Adipocyte (in vitro differentiated cells): ENCODE data around the gene UNC5B.

Experiments used
- DNase-seq: peaks from one replicate; pipeline ENCODE4 v3.0.0-alpha.2; 2015; ENCODE audit warnings: low read depth
- H3K27me3 ChIP-seq: replicated peaks from 2 replicates; pipeline ENCODE4 v1.7.0; 2013; ENCODE audit warnings: mild to moderate bottlenecking, low read length, moderate library complexity; ENCODE audit not compliant: control insufficient read depth, insufficient read depth
- H3K36me3 ChIP-seq: 2 replicates; pipeline ENCODE4 v1.7.0; 2013; ENCODE audit warnings: low read length, mild to moderate bottlenecking, moderate library complexity; ENCODE audit not compliant: control insufficient read depth, insufficient read depth, severe bottlenecking
- H3K4me1 ChIP-seq: 2 replicates; pipeline ENCODE4 v1.7.0; 2013; ENCODE audit warnings: mild to moderate bottlenecking, low read length, moderate library complexity; ENCODE audit not compliant: control insufficient read depth, insufficient read depth
- H3K4me3 ChIP-seq: 2 replicates; pipeline ENCODE4 v1.7.0; 2013; ENCODE audit warnings: mild to moderate bottlenecking, low read length, moderate library complexity
- H3K9ac ChIP-seq: 2 replicates; pipeline ENCODE4 v1.7.0; 2013; ENCODE audit warnings: mild to moderate bottlenecking, low read length, moderate library complexity
- H3K9me3 ChIP-seq: 2 replicates; pipeline ENCODE4 v1.7.0; 2013; ENCODE audit warnings: mild to moderate bottlenecking, low read length, moderate library complexity; ENCODE audit not compliant: control insufficient read depth

Gene UNC5B

DNA sequence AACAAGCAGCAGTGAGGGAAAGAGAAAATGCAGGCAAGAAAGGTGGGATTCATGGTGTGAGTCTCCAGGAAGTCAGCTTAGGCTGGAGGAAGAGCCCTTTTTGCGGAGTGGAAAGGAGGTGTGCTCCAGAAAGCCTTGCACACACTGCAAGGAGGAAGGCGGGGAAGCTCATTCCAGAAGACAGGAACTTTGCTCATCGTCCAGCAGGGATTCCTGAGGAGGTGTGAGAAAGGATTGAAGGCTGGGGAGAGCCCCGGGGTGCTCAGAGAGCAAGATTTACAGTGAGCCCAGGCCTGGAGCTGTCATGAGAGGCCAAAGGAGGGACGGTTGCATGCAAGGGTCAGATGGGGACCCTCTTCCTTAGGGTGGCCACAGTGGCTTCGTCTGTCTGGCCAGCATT, 124.3 kb downstream of the UNC5B start:
- H3K36me3 ChIP-seq: peaks cover 4% of the 10 kb centered on the region
- H3K27me3 ChIP-seq: no peaks in the 10 kb centered on the region
- no peak overlapping the region for H3K9ac ChIP-seq
- H3K4me1 ChIP-seq: no peaks in the 10 kb centered on the region
- H3K9me3 ChIP-seq: no peaks in the 10 kb centered on the region
- H3K4me3 ChIP-seq: no peak overlapping the region
- DNase-seq: no peak

DNA sequence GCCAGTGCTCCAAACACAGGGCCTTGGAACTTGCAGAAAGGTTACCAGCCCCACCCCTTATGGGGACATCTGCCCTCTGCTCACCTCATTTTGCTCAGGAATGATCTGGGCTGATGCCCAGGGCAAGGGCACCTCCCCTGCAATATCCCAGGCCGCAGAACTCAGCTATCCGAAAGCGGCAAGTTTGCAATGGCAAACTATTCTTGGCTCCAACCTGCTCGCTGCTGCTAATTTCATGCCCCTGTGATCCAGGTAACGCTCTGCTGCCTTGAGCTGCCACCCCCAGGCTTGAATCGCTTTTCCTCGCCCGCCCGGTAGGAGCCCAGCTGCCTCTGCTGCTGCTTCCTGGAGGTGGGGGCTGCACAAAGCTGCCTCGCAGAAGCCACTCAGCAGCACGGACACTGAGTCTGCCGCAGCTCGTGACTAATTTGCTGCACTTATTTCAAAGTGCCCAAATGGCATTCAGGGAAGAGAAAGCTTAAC, 124.9 kb downstream of the UNC5B start:
- Histone ChIP-seq H3K4me1 (no peaks in the 10 kb centered on the region), H3K36me3 (peaks cover 4% of the 10 kb centered on the region), H3K9me3 (no peaks in the 10 kb centered on the region), H3K27me3 (no peaks in the 10 kb centered on the region), H3K9ac (no peak overlapping the region), H3K4me3 (no peak overlapping the region)
- no peak for DNase-seq

DNA sequence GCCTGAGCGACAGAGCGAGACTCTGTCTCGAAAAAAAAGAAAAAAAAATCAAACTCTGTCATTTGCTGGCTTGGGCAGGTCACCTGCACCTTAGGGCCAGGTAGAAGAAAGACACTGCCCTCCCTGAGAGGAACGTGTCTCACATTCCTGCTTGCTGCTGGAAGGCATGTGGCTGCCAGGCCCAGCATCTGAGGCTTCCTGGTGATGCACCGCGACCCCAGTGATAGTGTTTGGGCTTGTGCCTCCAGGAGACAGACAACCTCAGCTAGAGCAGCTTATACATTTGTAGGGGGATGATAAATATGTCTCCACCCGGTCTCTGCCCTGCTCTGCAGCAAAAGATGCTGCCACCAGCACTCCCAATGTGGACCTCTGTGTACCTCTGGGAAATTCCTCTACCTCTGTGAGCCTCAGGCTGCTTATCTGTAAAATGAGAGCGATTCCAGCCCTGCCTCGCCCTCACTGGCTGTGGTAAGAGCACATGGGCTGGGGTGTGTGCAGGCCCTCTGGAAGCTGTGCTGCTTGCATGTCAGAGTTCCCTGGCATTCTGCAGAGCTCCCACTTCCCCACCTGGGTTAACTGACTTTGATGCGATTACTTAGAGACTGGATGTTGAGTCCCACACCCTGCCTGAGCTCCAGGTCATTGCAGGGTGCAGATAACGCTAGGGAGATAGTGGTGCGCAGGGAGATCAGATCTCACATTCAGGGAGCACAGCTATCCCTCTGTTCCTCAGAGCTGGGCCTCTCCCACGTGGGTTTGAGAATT, 126.5 kb downstream of the UNC5B start:
- Histone ChIP-seq H3K4me3 (no peak overlapping the region), H3K27me3 (no peaks in the 10 kb centered on the region), H3K36me3 (peaks cover 4% of the 10 kb centered on the region), H3K4me1 (peaks cover 6% of the 10 kb centered on the region), H3K9me3 (no peaks in the 10 kb centered on the region), H3K9ac (no peak overlapping the region)
- no peak for DNase-seq

DNA sequence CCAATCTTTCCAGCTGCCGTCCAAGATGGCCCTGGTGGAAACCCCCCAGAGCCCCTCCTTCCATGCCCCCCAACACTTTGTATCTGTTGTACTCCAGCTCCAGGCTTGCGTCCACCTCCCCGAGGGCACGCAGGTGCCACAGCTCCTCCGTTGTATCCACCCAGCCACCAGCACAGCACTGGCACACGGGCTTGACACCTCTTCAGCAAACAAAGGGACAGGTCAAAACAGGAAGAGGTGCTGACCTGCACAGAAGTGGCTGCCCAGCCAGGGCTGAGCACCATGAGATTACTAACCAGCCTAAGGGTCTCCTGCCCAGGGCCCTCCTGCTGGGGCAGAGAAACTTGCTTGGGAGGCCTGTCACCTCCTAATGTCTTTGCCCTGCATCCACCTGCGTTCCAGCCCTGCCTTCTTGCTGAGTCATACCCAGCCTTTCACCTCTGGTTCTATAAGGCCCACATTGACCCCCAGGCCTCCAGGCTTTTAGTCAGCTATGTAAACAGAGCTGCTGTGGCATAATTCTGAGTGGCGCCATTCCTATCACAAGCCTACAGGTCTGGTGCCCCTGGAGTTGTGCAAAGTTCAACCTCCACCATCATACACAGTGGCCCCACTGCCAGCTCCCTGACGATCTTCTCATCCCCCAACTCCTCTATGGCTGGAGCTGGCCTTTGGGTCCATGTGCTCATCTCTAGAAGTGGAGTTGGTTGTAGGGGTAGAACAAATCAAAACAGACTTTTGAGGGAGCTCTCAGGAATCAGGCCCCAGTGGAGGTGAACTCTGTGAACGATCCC, 127.6 kb downstream of the UNC5B start:
- H3K4me3 ChIP-seq: no peak overlapping the region
- DNase-seq: no peak
- H3K4me1 ChIP-seq: peaks cover 6% of the 10 kb centered on the region
- no peaks in the 10 kb centered on the region for H3K9me3 ChIP-seq
- no peaks in the 10 kb centered on the region for H3K27me3 ChIP-seq
- H3K9ac ChIP-seq: no peak overlapping the region
- peaks cover 4% of the 10 kb centered on the region for H3K36me3 ChIP-seq

DNA sequence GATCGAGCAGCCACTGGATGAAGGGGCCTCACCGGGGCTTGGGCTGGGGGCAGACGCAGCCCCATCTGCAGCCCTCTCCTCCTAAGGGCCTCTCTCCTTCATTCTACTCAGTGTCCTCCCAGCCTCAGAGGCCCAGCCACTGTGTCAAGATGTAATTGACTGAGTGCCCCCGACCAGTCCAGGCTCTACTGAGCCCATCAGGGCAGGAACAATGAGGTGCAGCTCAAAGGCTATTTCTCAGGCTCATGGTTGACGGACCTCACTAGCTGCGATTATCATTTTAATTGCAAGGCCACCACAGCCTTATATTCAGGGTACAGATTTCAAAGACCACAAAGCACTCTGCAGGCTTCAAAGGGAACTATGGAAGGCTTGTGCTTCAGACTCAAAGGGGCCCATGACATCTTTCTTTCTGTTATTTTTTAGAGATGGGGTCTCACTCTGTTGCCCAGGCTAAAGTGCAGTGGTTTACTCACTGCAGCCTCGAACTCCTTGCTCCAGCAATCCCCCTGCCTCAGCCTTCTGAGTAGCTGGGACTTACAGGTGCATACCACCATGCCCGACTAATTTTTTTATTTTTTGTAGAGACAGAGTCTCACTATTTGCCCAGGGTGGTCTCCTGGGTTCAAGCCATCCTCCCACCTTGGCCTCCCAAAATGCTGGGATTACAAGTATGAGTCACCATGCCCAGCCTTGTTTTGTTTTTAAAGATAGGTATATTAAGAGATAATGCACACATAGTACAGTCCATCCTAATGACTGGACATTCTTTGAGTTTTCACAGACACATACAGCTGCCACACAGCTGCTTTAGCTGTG, 130.4 kb downstream of the UNC5B start:
- Histone ChIP-seq H3K36me3 (peaks cover 4% of the 10 kb centered on the region), H3K4me1 (peaks cover 6% of the 10 kb centered on the region), H3K27me3 (no peaks in the 10 kb centered on the region), H3K9me3 (no peaks in the 10 kb centered on the region), H3K4me3 (no peak overlapping the region), H3K9ac (no peak overlapping the region)
- DNase-seq: no peak

DNA sequence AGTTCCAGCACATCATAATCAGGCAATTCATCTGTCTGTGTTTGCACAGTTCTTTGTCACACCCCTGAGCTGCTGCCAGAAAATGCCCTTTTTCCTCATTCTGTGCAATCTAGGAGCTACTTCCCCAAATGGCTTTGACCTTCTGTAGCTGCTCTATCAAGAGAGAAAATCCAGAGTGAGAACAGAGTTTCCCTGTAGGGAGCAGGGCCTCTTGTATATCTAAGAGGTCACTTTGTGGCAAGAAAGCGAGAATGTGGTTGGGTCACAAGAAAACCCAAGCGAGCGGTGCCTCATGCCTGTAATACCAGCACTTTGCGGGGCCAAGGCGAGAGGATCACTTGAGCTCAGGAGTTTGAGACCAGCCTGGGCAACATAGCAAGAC, 131.0 kb downstream of the UNC5B start:
- Histone ChIP-seq H3K4me3 (no peak overlapping the region), H3K4me1 (peaks cover 6% of the 10 kb centered on the region), H3K27me3 (no peaks in the 10 kb centered on the region), H3K36me3 (peaks cover 4% of the 10 kb centered on the region), H3K9ac (no peak overlapping the region), H3K9me3 (no peaks in the 10 kb centered on the region)
- no peak for DNase-seq

DNA sequence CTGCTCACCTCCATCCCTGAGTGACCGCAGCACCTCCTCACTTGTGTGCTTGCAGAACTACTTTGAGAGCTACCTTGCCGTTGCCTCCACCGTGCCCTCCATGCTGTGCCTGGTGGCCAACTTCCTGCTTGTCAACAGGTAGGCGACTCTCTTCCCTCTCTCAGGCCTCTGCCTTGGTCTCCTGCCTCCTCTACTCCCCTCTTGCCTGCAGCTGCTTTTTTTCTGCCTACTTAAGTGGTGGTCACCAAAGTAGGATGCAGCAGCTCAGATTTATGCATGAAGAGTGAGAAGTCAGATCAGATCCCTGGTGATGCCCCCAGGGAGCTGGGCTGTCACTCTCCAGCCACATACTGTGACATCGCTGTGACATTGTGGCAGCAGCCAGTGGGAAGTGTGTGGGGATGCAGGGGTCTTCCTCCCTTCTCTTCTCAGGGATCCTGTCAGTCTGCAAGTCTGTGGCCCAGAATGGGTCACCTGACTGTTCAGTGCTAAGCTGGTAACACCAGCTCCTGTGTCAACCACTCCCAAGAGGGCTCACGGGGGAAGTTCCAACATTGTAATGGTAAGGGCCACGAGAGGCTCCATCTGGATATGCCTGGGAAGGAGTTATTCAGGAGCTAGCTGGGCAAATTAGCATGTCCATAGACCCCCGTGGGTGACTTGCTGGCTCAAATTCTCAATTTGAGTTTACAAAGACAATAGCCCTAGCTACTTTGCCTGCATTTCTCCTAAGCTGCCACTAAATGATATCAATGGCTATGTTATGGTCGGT, 132.0 kb downstream of the UNC5B start:
- no peaks in the 10 kb centered on the region for H3K27me3 ChIP-seq
- H3K4me1 ChIP-seq: peaks cover 6% of the 10 kb centered on the region
- no peak for DNase-seq
- no peaks in the 10 kb centered on the region for H3K9me3 ChIP-seq
- no peak overlapping the region for H3K9ac ChIP-seq
- no peak overlapping the region for H3K4me3 ChIP-seq
- no peaks in the 10 kb centered on the region for H3K36me3 ChIP-seq

DNA sequence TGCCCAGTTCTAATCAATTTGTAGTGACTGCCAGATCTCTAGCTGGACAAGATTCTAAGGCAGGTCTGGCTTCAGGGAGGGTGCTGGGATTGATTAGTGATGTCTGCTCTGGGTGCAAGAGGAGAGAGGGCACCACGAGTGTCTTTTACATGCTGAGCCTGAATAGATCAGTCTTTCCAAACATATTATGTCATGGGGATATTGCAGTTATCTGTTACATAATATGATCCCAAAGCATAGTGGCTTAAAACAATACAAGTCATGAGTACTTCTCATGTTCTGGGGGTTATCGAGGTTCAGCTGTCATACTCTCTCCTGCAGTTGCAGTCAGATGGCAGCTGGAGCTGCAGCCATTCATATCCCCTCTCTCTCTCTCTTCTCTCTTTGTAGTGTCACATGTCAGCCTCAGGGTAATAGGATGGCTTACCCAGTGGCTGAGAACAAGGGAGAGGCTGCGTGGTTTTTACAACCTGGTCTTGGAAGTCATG, 132.7 kb downstream of the UNC5B start:
- H3K9me3 ChIP-seq: no peaks in the 10 kb centered on the region
- H3K27me3 ChIP-seq: no peaks in the 10 kb centered on the region
- no peak for DNase-seq
- no peaks in the 10 kb centered on the region for H3K36me3 ChIP-seq
- H3K4me1 ChIP-seq: peaks cover 6% of the 10 kb centered on the region
- H3K4me3 ChIP-seq: no peak overlapping the region
- no peak overlapping the region for H3K9ac ChIP-seq

DNA sequence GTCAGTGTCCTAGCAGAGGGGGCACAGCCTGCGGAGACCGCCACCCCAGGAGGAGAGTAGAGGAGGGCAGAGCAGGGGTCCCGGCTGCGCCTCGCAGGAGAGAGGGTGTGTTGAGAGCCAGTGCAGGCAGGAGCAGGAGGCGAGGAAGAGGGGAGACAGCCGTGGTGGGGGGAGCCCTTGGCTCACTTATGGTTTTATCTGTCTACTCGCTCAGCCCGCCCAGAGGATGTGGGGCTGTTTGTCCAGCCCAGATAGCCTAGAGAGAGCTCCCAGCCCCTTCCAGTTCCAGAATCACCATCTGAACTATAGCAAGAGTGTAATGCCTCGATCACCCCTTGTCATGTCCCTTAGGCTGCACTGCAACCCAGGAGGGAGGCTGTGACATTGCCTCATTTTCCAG, 133.3 kb downstream of the UNC5B start:
- no peak for DNase-seq
- Histone ChIP-seq H3K9me3 (no peaks in the 10 kb centered on the region), H3K36me3 (no peaks in the 10 kb centered on the region), H3K9ac (no peak overlapping the region), H3K27me3 (no peaks in the 10 kb centered on the region), H3K4me1 (peaks cover 6% of the 10 kb centered on the region), H3K4me3 (no peak overlapping the region)

DNA sequence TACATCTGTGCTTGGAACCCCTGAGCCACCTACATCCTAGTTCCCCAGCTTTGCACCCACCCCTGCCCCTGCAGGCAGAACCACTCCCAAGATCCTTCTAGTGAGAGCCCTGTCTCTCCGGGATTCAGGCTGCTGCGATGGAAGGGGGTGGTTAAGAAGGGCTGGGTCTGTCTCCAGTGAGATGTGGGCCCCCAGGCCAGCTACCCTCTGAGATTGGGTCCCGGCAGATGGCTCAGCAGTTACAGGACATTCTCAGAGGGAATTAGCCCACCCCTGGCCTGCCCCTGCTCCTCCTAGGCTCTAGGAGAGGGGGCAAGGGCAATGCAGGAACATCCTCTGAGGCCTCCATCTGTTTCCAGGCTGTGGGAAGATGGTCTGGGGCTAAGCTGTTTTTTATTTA, 134.4 kb downstream of the UNC5B start:
- H3K9ac ChIP-seq: no peak overlapping the region
- H3K4me3 ChIP-seq: no peak overlapping the region
- no peaks in the 10 kb centered on the region for H3K27me3 ChIP-seq
- no peaks in the 10 kb centered on the region for H3K9me3 ChIP-seq
- DNase-seq: no peak
- peaks cover 6% of the 10 kb centered on the region for H3K4me1 ChIP-seq
- no peaks in the 10 kb centered on the region for H3K36me3 ChIP-seq
